Right lobe of liver (tissue), 6 donors: ENCODE data around the gene WDR90. TPM values are rescaled to one million over a fixed set of nuclear protein-coding genes. Genes with fewer than 3 reads are reported as not detected.

Source experiments
- ATAC-seq, 4 donors: fragments of 200-7000 bp; cut with Tn5 transposase; one replicate each; pipeline ENCODE4 v1.9.1; 2020; ENCODE audit warnings: mild to moderate bottlenecking in 4 of 4, moderate library complexity in 4 of 4
- DNase-seq, 3 donors: peaks; one replicate each; pipeline ENCODE4 v3.0.0-alpha.2; 2020
- H3K27ac ChIP-seq, 3 donors: fragments of 200-600 bp; one replicate each; pipeline ENCODE4 v1.8.0; 2022
- H3K27me3 ChIP-seq, 2 donors: fragments of 200-600 bp; one replicate each; pipeline ENCODE4 v1.8.0; 2022
- H3K36me3 ChIP-seq, 4 donors: fragments of 200-600 bp; sonication (generic) in 1 of 4; one replicate each; pipeline versions ENCODE4 v1.5.1 to v1.8.0; 2017 to 2022; ENCODE audit warnings: control low read depth in 1 of 4
- H3K4me1 ChIP-seq, 4 donors: fragments of 200-600 bp; sonication (generic) in 1 of 4; one replicate each; pipeline versions ENCODE4 v1.5.1 to v1.8.0; 2017 to 2022; ENCODE audit warnings: control low read depth in 1 of 4
- H3K4me3 ChIP-seq, 3 donors: fragments of 200-600 bp; one replicate each; pipeline ENCODE4 v1.8.0; 2022
- H3K9me3 ChIP-seq, 4 donors: fragments of 200-600 bp; sonication (generic) in 1 of 4; one replicate each; pipeline versions ENCODE4 v1.5.1 to v1.8.0; 2017 to 2022; ENCODE audit warnings: control low read depth in 1 of 4
- CTCF ChIP-seq, 4 donors: fragments of 200-600 bp in 3 of 4; fragments of 450-650 bp in 1 of 4; IDR thresholded peaks; one replicate each; pipeline versions ENCODE4 v1.5.1 to v1.8.0; 2016 to 2022; ENCODE audit warnings: antibody characterized with exemption in 4 of 4, mild to moderate bottlenecking in 2 of 4
- POLR2A ChIP-seq: fragments of 450-650 bp; IDR thresholded peaks from one replicate; pipeline ENCODE4 v1.6.1; 2017; ENCODE audit warnings: antibody characterized with exemption, mild to moderate bottlenecking
- WGBS: methylation state at CpG from one replicate; pipeline ENCODE4 v1.1.6; 2018; ENCODE audit warnings: low coverage, low lambda C conversion rate; ENCODE audit not compliant: insufficient coverage; ENCODE audit errors: missing lambda C conversion rate; 5-methylcytosine and 5-hydroxymethylcytosine counted together
- intact Hi-C, 2 donors: fragments of 100-400 bp; cut with DNase I; formaldehyde crosslinking; loops; one replicate each; pipeline versions ENCODE4 v1.11.2 to v1.14.1; 2022
- total RNA-seq, 6 experiments: library from RNA; depleted of rRNA in 2 of 6; stranded (reverse); fragments of >200 nt in 2 of 6; fragmentation: NEBNext Ultra II Directional in 3 of 6; extraction: Animal tissue kit (Norgen Biotek cat#: 25700) in 3 of 6; gene quantifications; one replicate each; pipeline versions ENCODE4 v1.1.0 to v1.2.4, GENCODE V29; 2016 to 2023
- donor health status: DM: no; HTN: yes; CAD: no.
- donor health status: DM: no; HTN: no; CAD: no.
- donor health status: DM: no; HTN: no; CAD: no.
- donor health status: DM: no; HTN: yes; CAD: no.
- donor health status: DM: no; HTN: yes; CAD: no.

Gene WDR90
- total RNA-seq, 6 experiments from 2014 or later: 7.2 to 18.1 (median 11.8) TPM

GRCh38 chr16:658679-659571, 9.8 kb downstream of the WDR90 start:
- Histone ChIP-seq H3K36me3 (no peaks in the 10 kb centered on the region), H3K4me3 (no peak overlapping the region), H3K27ac (no peak overlapping the region), H3K27me3 (no peaks in the 10 kb centered on the region), H3K4me1 (peaks cover 0 to 11% (median 0%) of the 10 kb centered on the region in 4 donors), H3K9me3 (no peaks in the 10 kb centered on the region)
- ATAC-seq: no peak
- intact Hi-C loops: no loop called here
- TF ChIP-seq CTCF (IDR thresholded peaks at IDR 0.05): no peak
- TF ChIP-seq POLR2A: no peak
- no peak for DNase-seq
- whole genome bisulfite sequencing: 60% methylated on average over 1 of the region's 35 CpGs

GRCh38 chr16:659618-660017, 10.5 kb downstream of the WDR90 start:
- intact Hi-C loops: no loop called here
- Histone ChIP-seq H3K27ac (no peak overlapping the region), H3K36me3 (no peaks in the 10 kb centered on the region), H3K4me3 (no peak overlapping the region), H3K4me1 (peaks cover 0 to 11% (median 0%) of the 10 kb centered on the region in 4 donors), H3K9me3 (no peaks in the 10 kb centered on the region), H3K27me3 (no peaks in the 10 kb centered on the region)
- DNase-seq (no peak), ATAC-seq (no peak)
- no peak for TF ChIP-seq POLR2A
- TF ChIP-seq CTCF (IDR thresholded peaks at IDR 0.05): no peak
- no CpG with 5 or more reads among the region's 20 CpGs for WGBS

- no peaks in the 10 kb centered on the region for H3K27me3 ChIP-seq
- no peaks in the 10 kb centered on the region for H3K36me3 ChIP-seq
- no peak overlapping the region for H3K4me3 ChIP-seq
- H3K4me1 ChIP-seq: peaks cover 0 to 11% (median 0%) of the 10 kb centered on the region in 4 donors
- no peak for ATAC-seq
- 100% methylated on average over 1 of the region's 6 CpGs for WGBS
- intact Hi-C loops: no loop called here
- TF ChIP-seq POLR2A: no peak
- TF ChIP-seq CTCF (IDR thresholded peaks at IDR 0.05): no peak
- no peaks in the 10 kb centered on the region for H3K9me3 ChIP-seq
- DNase-seq: no peak
- H3K27ac ChIP-seq: no peak overlapping the region
Observed at GRCh38 chr16:660132-660458, 10.9 kb downstream of the WDR90 start.

- H3K27me3 ChIP-seq: no peaks in the 10 kb centered on the region
- intact Hi-C loops: no loop called here
- H3K9me3 ChIP-seq: no peaks in the 10 kb centered on the region
- peak overlapping the region in 2 of 3 donors; percentile 16 to 49 for H3K27ac ChIP-seq
- peak overlapping the region in 1 of 3 donors; percentile 26 for H3K4me3 ChIP-seq
- H3K4me1 ChIP-seq: peaks cover 0 to 11% (median 0%) of the 10 kb centered on the region in 4 donors
- WGBS: 6% methylated on average over 7 of the region's 43 CpGs
- peak; percentile 83 to 91 (median 91) for DNase-seq
- TF ChIP-seq POLR2A: peak; percentile 12
- TF ChIP-seq CTCF (IDR thresholded peaks at IDR 0.05): peak; percentile 36 to 53 (median 47)
- no peaks in the 10 kb centered on the region for H3K36me3 ChIP-seq
- peak; percentile 79 to 90 (median 82) for ATAC-seq
Observed at GRCh38 chr16:660459-661183, 11.5 kb downstream of the WDR90 start.
